ENCODE measurements around the gene PAPSS1. TPM values are rescaled to one million over a fixed set of nuclear protein-coding genes. Genes with fewer than 3 reads are reported as not detected.

Gene PAPSS1
- total RNA-seq, 4 donors from 2014 or later, result 40.4 to 80.8 (median 49.5) TPM

GRCh38 chr4:107743532-107743931 lies 23.5 kb upstream of the PAPSS1 start:
- H3K4me1 ChIP-seq, result peaks cover 0 to 19% (median 8%) of the 10 kb centered on the region in 4 donors
- no peak overlapping the region for H3K4me3 ChIP-seq
- no peaks in the 10 kb centered on the region for H3K27me3 ChIP-seq
- no peak overlapping the region for H3K27ac ChIP-seq
- TF ChIP-seq EP300 (IDR thresholded peaks at IDR 0.05) (no peak), CTCF (IDR thresholded peaks at IDR 0.05) (no peak), POLR2A (IDR thresholded peaks at IDR 0.05) (no peak)
- H3K9me3 ChIP-seq, result no peaks in the 10 kb centered on the region
- DNase-seq (ENCODE audit: low spot score in 2 of 2), result no peak
- 78 to 86% methylated on average over 1 of the region's 1 CpG for WGBS, 2 donors
- no peaks in the 10 kb centered on the region for H3K36me3 ChIP-seq

- TF ChIP-seq EP300 (IDR thresholded peaks at IDR 0.05) (no peak), CTCF (IDR thresholded peaks at IDR 0.05) (no peak), POLR2A (IDR thresholded peaks at IDR 0.05) (no peak)
- H3K27me3 ChIP-seq, result no peaks in the 10 kb centered on the region
- H3K4me3 ChIP-seq, result no peak overlapping the region
- no peak overlapping the region for H3K27ac ChIP-seq
- H3K9me3 ChIP-seq, result no peaks in the 10 kb centered on the region
- H3K36me3 ChIP-seq, result no peaks in the 10 kb centered on the region
- no peak for DNase-seq (ENCODE audit: low spot score in 2 of 2)
- H3K4me1 ChIP-seq, result peaks cover 0 to 19% (median 8%) of the 10 kb centered on the region in 4 donors
- 78 to 89% methylated on average over 1 of the region's 1 CpG for WGBS, 2 donors
These were observed 22.8 kb upstream of the PAPSS1 start for GRCh38 chr4:107742791-107743190.

GRCh38 chr4:107742196-107742595 lies 22.2 kb upstream of the PAPSS1 start:
- Histone ChIP-seq H3K27me3 (no peaks in the 10 kb centered on the region), H3K36me3 (no peaks in the 10 kb centered on the region), H3K27ac (peak overlapping the region in 3 of 4 donors; percentile 77 to 87 (median 85)), H3K9me3 (no peaks in the 10 kb centered on the region), H3K4me1 (peaks cover 0 to 19% (median 8%) of the 10 kb centered on the region in 4 donors), H3K4me3 (no peak overlapping the region)
- DNase-seq (ENCODE audit: low spot score in 2 of 2), result no peak
- WGBS, 2 donors, result 69 to 92% methylated on average over 1 of the region's 1 CpG
- no peak for TF ChIP-seq CTCF (IDR thresholded peaks at IDR 0.05)
- TF ChIP-seq POLR2A (IDR thresholded peaks at IDR 0.05), result no peak
- no peak for TF ChIP-seq EP300 (IDR thresholded peaks at IDR 0.05)

DNA sequence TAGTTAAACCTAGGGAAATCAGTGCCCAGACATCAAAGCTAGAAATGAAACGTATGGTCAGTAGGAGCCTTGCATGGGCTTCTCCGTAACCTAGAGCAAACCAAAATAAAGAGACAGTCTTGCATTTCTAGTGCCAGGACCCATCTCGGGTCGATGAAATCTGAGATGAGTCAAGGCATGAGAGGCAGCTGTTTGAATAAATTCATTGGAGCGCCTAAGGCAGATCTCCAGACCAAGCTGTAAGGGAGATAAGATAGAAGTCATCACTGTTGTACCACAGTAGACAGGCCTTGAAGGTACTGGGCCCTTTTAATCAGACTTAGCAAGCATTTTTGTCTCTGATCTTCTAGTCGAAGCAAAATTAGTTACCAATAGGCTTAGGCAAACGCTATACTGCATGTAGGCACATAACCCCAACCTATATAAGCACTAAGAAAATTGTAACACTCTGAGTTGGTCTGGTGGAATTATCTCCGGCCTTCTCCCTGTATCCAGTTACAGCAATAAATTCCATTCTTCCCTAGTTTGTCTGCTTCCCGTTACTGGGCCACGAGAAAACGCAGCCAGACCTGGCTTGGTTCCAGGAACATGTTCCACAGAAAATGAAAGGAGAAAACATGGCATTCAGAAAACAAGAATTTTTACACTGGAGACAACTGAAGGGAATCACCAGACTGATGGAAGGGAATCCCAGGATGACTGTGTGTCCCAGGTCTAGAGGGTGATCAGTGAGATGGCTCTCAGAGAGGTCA lies 21.1 kb upstream of the PAPSS1 start:
- Histone ChIP-seq H3K27ac (peak overlapping the region; percentile 58 to 87 (median 81)), H3K4me1 (peaks cover 0 to 19% (median 8%) of the 10 kb centered on the region in 4 donors), H3K36me3 (no peaks in the 10 kb centered on the region), H3K4me3 (no peak overlapping the region), H3K27me3 (no peaks in the 10 kb centered on the region), H3K9me3 (no peaks in the 10 kb centered on the region)
- peak; percentile 48 to 63 for DNase-seq (ENCODE audit: low spot score in 2 of 2)
- TF ChIP-seq EP300 (IDR thresholded peaks at IDR 0.05), result peak; percentile 45 to 65
- TF ChIP-seq POLR2A (IDR thresholded peaks at IDR 0.05), result no peak
- WGBS, 2 donors, result 34 to 39% methylated on average over 11 of the region's 11 CpGs

- no peaks in the 10 kb centered on the region for H3K36me3 ChIP-seq
- peaks cover 0 to 19% (median 8%) of the 10 kb centered on the region in 4 donors for H3K4me1 ChIP-seq
- no peaks in the 10 kb centered on the region for H3K9me3 ChIP-seq
- peak overlapping the region in 3 of 4 donors; percentile 58 to 87 (median 85) for H3K27ac ChIP-seq
- TF ChIP-seq CTCF (IDR thresholded peaks at IDR 0.05) (peak in 3 of 5 experiments; percentile 6 to 15 (median 14)), EP300 (IDR thresholded peaks at IDR 0.05) (no peak)
- no peaks in the 10 kb centered on the region for H3K27me3 ChIP-seq
- DNase-seq (ENCODE audit: low spot score in 2 of 2), result no peak
- 50 to 52% methylated on average over 3 of the region's 3 CpGs for WGBS, 2 donors
- H3K4me3 ChIP-seq, result no peak overlapping the region
These were observed 20.3 kb upstream of the PAPSS1 start for GRCh38 chr4:107740381-107740780.

Data from tibial nerve (tissue), 4 donors.